Right lung (tissue), 5 donors: ENCODE data around the gene FGD4. TPM values are rescaled to one million over a fixed set of nuclear protein-coding genes. Genes with fewer than 3 reads are reported as not detected.
A peak's percentile ranks its signal among the peaks of the same experiment; 100 is the strongest.
"Not testable (repeated sequence)": the region's sequence is repeated elsewhere in the genome, so short reads cannot be mapped to it uniquely, and the experiment has no call there.

Source experiments
- DNase-seq, 2 donors: peaks; one replicate each; pipeline ENCODE4 v3.0.0-alpha.2; 2013
- polyA plus RNA-seq, 5 donors: library from polyadenylated mRNA; unstranded; fragments of 120-200 nt; gene quantifications; one replicate each; pipeline versions ENCODE4 v1.2.1 to v1.2.3, GENCODE V29; 2013; ENCODE audit warnings: inconsistent platforms in 1 of 5, low replicate concordance in 1 of 5; ENCODE audit not compliant: insufficient read length in 5 of 5, insufficient read depth in 1 of 5

FGD4 gene
- polyA plus RNA-seq, 5 donors = 13.6 to 25.9 (median 24.2) TPM

GRCh38 chr12:32559434-32559833 is 160.1 kb downstream of the FGD4 start:
- peak in 1 of 2 donors; percentile 38 for DNase-seq

- no peak for DNase-seq
These were observed 161.2 kb downstream of the FGD4 start for GRCh38 chr12:32560520-32560919.

- no peak for DNase-seq
These were observed 162.6 kb downstream of the FGD4 start for GRCh38 chr12:32561931-32562341.

- DNase-seq = not testable (repeated sequence)
These were observed 163.1 kb downstream of the FGD4 start for GRCh38 chr12:32562413-32562812.

- DNase-seq = no peak
These were observed 167.4 kb downstream of the FGD4 start for GRCh38 chr12:32566663-32567295.

GRCh38 chr12:32567296-32567674 is 167.9 kb downstream of the FGD4 start:
- DNase-seq = no peak

GRCh38 chr12:32568228-32568627 is 168.9 kb downstream of the FGD4 start:
- DNase-seq = no peak

GRCh38 chr12:32569259-32569658 is 169.9 kb downstream of the FGD4 start:
- no peak for DNase-seq

GRCh38 chr12:32574585-32574984 is 175.2 kb downstream of the FGD4 start:
- no peak for DNase-seq

GRCh38 chr12:32577328-32577727 is 178.0 kb downstream of the FGD4 start:
- DNase-seq = no peak

- no peak for DNase-seq
These were observed 184.2 kb downstream of the FGD4 start for GRCh38 chr12:32583534-32583933.

- no peak for DNase-seq
These were observed 186.3 kb downstream of the FGD4 start for GRCh38 chr12:32585680-32586079.

GRCh38 chr12:32586390-32586789 is 187.0 kb downstream of the FGD4 start:
- peak in 1 of 2 donors; percentile 13 for DNase-seq

- no peak for DNase-seq
These were observed 188.5 kb downstream of the FGD4 start for GRCh38 chr12:32587581-32588495.

GRCh38 chr12:32588604-32589003 is 189.2 kb downstream of the FGD4 start:
- no peak for DNase-seq

GRCh38 chr12:32589165-32589865 is 190.0 kb downstream of the FGD4 start:
- no peak for DNase-seq

- DNase-seq = no peak
These were observed 195.9 kb downstream of the FGD4 start for GRCh38 chr12:32595251-32595650.

- no peak for DNase-seq
These were observed 196.7 kb downstream of the FGD4 start for GRCh38 chr12:32596030-32596429.

GRCh38 chr12:32598688-32599087 is 199.3 kb downstream of the FGD4 start:
- DNase-seq = no peak

- DNase-seq = no peak
These were observed 201.3 kb downstream of the FGD4 start for GRCh38 chr12:32600681-32601080.

GRCh38 chr12:32603071-32603470 is 203.7 kb downstream of the FGD4 start:
- DNase-seq = no peak

GRCh38 chr12:32603858-32604257 is 204.5 kb downstream of the FGD4 start:
- DNase-seq = no peak

- no peak for DNase-seq
These were observed 205.2 kb downstream of the FGD4 start for GRCh38 chr12:32604565-32604964.
